ENCODE data around the gene MPRIP.

Gene MPRIP

DNA sequence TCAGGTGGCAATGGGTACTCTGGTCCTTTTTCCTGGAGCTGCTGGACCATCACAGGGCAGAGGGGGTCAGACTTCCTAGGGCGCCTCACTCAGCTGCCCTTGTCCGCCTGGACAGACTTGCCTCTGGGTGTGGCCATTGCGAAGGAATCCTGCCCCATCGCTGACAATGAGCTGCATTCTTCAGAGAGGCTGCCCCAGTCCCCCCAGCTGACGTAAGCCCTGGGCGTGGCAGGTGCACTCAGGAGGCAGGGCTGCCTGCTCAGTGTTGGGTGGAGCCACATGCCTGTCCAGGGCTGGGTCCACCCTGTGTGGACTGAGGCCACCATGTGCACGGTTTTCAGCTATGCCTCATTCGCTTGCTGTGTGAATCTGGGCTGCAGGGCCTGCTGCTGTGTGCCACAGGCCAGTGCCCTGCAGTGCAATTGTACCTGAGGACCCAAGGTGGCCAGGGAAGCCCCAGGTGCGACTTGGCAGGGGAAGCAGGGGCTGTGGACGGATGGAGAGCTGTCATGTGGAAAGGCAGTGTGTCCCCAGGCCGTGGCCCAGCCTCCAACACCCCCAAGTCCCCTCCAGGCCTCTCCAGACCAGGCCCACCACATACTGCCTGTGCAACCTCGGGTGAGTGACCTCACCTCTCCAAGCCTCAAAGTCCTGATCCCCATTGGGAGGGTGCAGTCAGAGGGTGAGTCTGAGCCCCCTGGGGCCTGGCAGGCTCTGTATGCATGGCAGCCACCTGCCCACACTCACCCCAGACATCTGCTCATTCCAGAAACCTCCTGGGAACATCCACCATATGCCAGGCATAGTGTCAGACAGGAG is 14.0 kb upstream of the MPRIP start:
- in situ Hi-C loops (cut with MboI; ENCODE audit: low sequenced_read_pairs): no loop called here

- in situ Hi-C loops (cut with MboI; ENCODE audit: low sequenced_read_pairs): no loop called here
These were observed 13.2 kb upstream of the MPRIP start for GRCh38 chr17:17028878-17029535.

DNA sequence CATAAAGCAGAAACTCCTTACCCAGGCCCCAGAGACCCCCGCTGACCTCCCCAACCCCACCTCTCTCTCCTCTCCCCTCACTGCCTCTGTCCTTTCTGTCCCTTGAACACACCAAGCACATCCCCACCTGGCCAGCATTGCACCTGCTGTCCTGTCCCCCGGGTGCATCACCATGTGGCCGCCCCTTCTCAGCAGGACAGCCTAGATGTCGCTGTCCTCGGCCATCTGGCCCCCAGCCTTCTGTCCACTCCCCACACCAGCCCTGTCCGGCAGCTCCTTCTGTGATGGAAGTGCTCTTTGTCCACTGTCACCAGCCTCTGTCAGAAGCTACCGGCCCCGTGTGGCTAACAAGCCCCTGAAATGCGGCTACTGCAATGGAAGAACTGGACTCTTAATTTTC is 12.3 kb upstream of the MPRIP start:
- in situ Hi-C loops (cut with MboI; ENCODE audit: low sequenced_read_pairs): no loop called here

DNA sequence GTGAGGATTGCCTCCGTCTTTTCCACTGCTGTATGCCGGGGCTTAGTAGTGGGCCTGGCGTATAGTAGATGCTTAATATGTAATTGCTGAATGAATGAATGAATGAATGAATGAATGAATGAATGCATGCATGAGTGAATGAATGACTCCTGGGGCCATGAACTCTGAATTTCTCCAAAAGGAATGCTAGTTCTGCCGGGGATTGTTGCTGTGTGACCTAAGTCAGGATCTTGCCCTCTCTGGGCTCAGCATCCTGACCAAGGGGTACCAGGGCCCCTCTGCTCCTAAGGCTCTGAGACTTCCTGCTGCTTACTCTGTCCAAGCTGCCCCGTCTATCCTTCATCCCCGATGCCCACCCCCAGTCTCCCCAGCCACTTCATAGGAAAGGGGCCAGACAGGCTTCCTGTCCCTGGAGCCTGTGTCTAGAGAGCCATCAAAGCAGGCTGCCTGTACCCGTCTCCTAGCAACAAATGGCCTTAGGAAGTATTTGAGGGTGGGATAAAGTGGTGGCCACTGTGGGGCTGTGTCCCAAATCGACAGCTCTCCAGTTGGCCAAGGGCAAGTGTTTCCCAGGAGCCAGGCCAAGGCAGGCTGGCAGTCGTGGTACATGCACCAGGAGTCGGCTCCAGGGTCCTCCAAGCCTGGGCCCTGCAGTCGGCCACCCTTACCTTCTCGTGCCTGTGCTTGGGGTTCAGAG is 11.6 kb upstream of the MPRIP start:
- in situ Hi-C loops (cut with MboI; ENCODE audit: low sequenced_read_pairs): no loop called here

DNA sequence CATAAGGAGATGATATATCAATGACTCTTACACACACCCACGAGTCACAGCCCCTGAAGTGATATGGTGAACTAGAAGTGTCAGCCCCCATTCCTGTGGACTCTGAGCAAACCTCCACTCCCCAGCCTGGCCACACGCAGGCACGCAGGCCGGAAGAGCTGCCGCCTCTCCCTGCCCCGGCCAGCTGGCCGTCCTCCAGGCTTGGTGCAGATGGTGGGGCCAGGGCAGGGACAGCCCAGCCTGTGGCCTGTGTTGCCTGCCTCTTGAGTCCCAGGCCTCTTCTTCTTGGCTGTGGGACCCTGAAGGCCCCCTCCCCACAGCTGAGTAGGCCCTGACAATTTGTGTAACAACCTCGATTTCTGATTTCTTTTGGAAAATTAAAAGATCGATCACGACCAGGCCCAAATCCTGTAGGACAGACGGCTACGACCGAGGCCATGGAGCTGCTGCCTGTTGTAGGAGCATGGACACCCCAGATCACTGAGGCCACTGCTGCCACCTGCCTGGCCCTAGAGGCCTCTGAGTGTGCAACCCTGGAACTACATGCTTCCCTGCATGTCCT is 10.0 kb upstream of the MPRIP start:
- in situ Hi-C loops (cut with MboI; ENCODE audit: low sequenced_read_pairs): no loop called here

DNA sequence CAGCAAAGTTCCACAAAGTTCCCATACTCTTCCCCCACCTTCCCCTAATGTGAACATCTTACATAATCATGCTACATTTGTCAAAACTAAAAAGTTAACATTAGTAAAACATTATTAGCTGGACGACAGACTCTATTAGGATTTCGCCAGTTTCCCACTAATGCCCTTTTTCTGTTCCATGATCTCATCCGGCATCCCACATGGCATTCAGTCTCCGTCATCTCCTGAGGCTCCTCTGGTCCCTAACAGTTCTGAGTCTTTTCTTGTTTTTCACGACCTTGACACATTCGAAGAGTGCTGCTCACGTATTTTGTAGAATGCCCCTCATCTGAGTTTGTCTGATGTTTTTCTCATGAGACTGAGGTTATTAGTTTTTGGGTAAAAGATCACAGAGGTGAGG is 8.8 kb upstream of the MPRIP start:
- in situ Hi-C loops (cut with MboI; ENCODE audit: low sequenced_read_pairs): no loop called here

DNA sequence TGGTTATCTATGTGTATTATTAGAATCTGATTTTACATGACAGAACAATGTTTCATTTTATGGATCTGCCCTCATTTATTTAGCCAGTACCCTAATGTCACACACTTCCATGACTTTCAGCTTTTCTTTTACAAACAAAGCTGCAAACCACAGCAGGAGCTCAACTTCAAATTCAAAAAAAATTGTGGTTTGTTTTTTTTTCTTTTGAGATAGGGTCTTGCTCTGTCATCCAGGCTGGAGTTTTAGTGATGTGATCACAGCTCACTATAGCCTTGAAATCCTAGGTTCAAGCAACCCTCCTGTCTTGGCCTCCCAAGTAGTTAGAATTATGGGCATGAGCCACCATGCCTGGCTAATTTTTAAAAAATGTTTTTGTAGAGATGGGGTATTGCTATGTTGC is 8.2 kb upstream of the MPRIP start:
- in situ Hi-C loops (cut with MboI; ENCODE audit: low sequenced_read_pairs): no loop called here

GRCh38 chr17:17034496-17035075 is 7.7 kb upstream of the MPRIP start:
- in situ Hi-C loops (cut with MboI; ENCODE audit: low sequenced_read_pairs): no loop called here

DNA sequence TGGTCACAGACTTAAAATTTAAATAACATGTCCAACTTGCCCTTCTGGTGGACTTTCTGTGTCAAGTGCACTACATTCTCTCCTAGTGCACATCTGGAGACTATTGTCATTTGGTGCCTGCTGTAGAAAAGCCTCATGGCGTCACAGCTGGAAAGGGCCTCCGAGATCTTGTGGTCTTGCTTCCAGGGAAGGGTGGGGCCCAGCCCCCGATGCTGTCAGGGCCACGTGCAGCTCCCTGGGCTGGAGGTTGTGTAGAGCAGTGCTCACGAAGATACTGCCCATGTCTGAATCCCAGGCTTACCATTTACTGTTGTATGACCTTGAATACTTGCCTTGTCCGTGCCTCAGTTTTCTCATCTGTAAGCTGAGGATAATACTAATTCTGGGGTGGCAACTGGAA is 6.8 kb upstream of the MPRIP start:
- in situ Hi-C loops (cut with MboI; ENCODE audit: low sequenced_read_pairs): no loop called here

DNA sequence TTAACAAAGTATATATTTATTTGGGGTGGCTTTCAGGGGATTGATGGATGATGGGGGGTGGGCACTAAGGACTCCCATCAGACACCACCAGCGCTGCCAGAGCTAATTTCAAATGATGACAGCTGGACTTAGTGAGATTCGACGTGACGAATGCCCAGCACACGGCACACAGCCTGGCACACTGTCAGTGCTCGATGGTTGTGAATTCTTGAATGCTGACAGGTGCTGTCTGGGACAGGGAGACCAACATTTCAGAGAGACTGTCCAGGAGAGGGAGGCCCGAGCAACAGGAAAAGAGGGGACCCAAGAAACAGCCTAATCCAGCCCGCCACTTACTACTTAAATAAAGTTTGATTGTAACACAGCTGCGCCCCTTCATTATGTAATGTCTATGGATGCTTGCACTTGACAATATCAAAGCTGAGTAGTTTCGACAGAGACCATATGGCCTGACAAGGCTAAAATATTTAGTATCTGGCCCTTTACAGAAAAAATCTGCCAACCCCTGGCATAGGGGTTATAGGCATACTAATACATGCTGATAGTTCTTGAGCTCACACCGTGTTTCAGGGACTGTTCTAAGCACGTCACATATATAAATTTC is 6.2 kb upstream of the MPRIP start:
- in situ Hi-C loops (cut with MboI; ENCODE audit: low sequenced_read_pairs): no loop called here

- in situ Hi-C loops (cut with MboI; ENCODE audit: low sequenced_read_pairs): no loop called here
These were observed 5.7 kb upstream of the MPRIP start for GRCh38 chr17:17036524-17036998.

GRCh38 chr17:17039911-17040310 is 2.3 kb upstream of the MPRIP start:
- in situ Hi-C loops (cut with MboI; ENCODE audit: low sequenced_read_pairs): no loop called here

DNA sequence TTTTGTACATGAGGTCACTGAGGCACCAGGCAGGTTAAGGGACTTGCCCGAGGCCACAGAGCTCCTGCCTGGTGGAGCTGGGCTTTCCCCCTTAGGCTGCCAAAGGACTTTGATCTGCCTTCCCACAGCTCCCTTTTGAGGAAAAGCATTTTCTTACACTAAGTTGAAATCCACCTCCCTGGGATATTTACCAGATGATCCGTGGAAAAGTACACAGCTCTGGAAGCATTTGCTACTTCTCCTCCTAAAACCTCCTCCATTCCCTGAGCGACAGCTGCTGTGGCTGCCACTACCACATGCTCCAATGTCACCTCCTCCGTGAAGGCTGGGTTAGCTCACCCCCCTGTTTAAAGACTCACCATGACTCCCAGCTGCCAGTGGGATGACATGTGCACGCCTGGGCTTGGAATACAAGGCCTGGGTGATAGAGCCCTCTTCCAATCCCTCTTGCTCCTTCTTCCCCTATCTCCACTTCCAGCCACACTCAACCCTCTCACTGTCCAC is 1.2 kb upstream of the MPRIP start:
- in situ Hi-C loops (cut with MboI; ENCODE audit: low sequenced_read_pairs): no loop called here

- in situ Hi-C loops (cut with MboI; ENCODE audit: low sequenced_read_pairs): no loop called here
These were observed 480 bp upstream of the MPRIP start for GRCh38 chr17:17041571-17042383.

DNA sequence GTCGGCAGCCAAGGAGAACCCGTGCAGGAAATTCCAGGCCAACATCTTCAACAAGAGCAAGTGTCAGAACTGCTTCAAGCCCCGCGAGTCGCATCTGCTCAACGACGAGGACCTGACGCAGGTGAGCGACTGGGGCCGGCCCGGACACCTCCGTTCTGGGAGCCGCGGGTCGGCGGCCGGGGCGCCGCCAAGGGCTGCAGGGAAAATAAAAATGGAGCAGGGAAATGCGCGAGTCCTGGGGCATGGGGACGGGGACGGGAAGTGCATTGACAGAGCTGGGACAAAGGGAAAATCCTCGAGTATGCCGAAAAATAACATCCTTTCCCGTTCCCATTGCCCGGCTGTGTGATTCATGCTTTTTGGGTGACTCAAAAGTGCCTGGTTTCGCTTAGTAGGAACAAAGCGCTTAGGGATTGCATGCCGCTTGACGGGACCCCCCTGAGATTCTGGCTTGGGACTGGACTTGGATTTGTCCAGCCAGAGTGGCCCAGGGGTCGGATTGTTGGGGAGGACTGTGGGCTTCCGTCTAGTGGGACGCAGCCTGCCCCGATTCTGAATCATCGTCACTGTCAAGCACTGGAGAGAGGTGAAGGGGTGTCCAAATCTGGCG is 699 bp downstream of the MPRIP start:
- in situ Hi-C loops (cut with MboI; ENCODE audit: low sequenced_read_pairs): no loop called here

DNA sequence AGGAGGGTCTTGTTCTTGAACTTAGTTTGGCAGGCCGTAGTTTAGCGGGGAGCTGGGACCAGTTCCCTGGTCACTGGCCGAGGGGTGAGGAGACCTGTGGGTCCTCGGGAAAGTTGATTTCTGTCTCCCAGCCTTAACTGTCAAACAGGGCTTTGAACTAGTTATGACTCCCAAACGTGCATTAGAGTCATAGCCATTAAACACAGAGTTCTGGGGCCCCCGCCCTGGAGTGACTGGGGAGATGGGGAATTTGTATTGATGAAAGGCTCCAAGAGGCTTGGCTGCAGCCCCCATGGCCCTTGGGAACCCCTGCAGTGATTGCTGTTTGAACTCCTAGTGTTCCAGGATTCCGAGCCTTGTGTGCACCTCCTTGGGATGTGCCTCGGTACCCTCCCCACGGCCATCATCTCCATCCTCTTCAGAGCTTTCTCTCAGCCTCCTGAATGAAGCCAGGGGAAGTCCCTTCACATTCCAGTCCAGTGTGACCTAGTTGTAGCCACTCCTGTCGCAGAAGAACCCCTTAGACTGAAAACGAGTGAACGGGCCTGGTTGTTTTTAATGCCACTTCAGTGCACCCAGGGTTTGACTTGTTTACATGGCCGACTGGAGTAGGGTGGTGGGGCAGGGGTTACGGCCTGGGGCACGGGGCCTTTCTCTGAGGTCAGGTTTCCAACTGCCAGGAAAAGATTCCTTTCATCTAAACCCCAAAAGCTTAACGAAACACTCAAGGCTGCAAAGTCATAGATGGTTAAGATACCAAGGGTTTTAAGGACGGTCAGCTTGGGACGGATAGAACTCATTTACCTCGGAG is 1.4 kb downstream of the MPRIP start:
- in situ Hi-C loops (cut with MboI; ENCODE audit: low sequenced_read_pairs): no loop called here

DNA sequence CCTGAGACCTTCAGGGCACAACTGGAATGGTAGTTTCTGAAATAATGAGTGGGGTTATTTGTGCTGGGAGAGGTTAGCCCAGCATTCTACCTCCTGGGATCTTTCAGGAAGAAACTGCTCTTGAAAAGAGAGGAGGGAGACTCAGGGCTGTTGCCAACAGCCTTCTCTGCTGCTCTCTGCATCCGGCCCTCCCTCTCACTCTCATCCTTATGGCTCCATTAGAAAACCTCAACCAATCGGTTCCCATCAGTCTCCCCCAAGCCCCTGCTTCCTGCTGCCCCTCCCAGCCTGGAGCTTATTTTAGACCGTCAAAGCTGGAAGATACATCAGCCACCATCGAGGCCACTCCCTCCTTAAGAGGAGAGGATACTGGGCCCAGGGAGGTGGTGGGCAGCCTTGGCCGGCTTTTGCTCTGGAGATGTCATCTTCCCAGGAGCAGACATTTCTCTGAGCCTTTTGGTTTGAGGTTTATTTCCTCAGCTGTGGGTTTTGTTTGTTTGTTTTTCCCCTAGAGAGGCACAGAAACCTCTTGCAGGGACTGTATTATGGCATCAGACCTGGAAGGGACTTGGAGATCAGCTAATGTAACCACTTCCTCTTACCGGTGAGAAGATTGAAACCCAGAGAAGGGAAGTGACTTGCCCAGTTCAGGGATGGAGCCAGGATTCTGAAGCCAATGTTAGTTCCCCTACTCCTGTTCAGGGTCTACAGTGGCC is 2.7 kb downstream of the MPRIP start:
- in situ Hi-C loops (cut with MboI; ENCODE audit: low sequenced_read_pairs): no loop called here

GRCh38 chr17:17048106-17048505 is 5.8 kb downstream of the MPRIP start:
- in situ Hi-C loops (cut with MboI; ENCODE audit: low sequenced_read_pairs): no loop called here
